ENCODE results near the gene EFCAB12.

EFCAB12 gene

DNA sequence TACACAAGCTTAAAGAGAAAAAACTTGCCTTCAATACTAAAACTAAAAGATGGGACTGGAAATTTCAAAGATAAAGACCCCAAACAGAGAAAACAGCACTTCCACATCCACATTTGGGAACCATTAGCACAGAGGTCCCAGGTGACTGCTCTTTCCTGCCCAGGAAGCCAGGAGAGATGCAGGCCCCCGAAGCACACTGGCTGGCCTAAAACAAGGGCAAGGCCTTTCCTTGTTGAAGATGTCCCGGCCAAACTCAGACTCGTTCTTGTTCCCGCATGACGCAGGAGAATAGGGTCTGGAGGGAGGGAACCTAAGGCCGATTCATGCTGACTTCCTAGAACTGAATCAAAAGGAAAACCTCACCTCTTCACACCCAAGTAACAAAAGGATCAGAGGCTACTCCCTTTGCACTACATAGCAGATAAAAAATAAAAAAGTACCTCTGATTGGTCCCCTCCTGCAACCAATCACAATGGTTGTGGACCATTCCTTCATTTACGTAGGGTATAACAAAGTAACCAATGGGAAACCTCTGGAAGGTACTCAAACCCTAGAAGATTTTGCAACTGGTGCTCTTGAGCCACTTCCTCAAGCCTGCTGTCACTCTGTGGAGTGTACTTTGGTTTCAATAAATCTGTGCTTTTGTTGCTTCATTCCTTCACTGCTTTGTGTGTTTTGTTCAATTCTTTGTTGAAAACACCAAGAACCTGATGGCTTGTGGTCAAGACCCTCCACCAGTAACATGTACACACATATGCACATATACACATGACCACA is 48.7 kb downstream of the EFCAB12 start:
- no peak overlapping the region for H3K27ac ChIP-seq

DNA sequence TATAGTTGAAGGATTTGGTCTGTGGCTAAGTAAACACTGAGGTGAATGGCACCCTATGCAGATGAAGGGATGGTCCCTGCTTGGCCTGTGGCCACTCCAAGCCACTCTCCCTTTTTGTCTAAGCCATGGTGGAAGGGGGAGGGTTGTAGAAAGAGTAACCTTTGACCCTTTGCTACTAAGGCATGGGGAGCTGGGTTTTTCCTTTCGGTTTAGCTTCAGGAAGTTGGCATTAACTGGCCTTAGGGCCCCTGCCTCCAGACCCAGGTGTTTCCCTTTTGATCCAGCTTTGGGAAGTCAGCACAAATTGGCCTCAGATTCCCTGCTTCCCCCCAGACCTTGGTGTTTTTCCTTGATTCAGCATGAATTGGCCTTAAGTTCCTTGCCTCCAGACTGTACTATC is 49.5 kb downstream of the EFCAB12 start:
- H3K27ac ChIP-seq: no peak overlapping the region
- no peak for TF ChIP-seq ZFX (IDR thresholded peaks at IDR 0.05)
- TF ChIP-seq, protein P1, sequence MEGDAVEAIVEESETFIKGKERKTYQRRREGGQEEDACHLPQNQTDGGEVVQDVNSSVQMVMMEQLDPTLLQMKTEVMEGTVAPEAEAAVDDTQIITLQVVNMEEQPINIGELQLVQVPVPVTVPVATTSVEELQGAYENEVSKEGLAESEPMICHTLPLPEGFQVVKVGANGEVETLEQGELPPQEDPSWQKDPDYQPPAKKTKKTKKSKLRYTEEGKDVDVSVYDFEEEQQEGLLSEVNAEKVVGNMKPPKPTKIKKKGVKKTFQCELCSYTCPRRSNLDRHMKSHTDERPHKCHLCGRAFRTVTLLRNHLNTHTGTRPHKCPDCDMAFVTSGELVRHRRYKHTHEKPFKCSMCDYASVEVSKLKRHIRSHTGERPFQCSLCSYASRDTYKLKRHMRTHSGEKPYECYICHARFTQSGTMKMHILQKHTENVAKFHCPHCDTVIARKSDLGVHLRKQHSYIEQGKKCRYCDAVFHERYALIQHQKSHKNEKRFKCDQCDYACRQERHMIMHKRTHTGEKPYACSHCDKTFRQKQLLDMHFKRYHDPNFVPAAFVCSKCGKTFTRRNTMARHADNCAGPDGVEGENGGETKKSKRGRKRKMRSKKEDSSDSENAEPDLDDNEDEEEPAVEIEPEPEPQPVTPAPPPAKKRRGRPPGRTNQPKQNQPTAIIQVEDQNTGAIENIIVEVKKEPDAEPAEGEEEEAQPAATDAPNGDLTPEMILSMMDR (conservative IDR thresholded peaks at IDR 0.05): no peak

More for the DNA sequence above, 48.7 kb downstream of the EFCAB12 start:
- TF ChIP-seq ZFX (IDR thresholded peaks at IDR 0.05): no peak
- TF ChIP-seq, protein P1 (conservative IDR thresholded peaks at IDR 0.05): no peak

DNA sequence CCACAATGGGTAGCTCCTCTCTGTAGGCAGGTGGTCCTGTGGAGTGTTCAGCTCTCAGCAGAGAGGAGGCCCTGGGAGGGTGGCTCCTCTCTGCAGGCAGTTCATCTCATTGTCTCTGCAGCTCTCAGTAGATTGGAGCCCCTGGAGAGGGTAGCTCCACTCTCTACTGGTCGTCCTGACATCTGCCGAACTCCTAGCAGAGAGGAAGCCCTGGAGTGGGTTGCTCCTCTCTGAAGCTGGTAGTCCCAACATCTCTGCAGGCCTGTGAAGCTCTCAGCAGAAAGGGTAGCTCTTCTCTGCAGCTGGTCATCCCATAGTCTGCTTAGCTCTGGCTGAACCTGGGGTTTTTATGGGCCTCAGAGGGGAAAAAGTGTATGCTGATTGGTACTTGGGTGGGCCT is 50.8 kb downstream of the EFCAB12 start:
- no peak overlapping the region for H3K27ac ChIP-seq
- TF ChIP-seq, protein P1 (conservative IDR thresholded peaks at IDR 0.05): no peak
- no peak for TF ChIP-seq ZFX (IDR thresholded peaks at IDR 0.05)

DNA sequence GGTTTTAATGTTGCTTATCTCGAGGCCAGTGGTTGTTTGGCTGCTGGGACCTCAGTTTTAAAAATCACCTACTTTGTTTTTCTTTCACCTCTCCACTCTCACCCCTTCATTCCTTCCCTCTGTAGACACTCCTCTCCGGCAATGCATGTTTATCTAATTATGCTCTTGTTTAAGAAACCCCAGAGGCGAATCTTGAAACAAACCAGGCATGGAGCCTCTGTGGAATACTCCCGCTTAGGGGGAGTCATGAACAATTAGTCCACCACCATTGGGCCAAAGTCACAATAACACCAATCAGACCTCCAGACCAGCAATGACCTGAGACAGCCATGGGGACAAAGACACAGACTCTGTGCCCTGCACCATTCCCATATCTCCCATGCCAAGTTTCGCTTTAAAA is 53.3 kb downstream of the EFCAB12 start:
- no peak for TF ChIP-seq ZFX (IDR thresholded peaks at IDR 0.05)
- TF ChIP-seq, protein P1 (conservative IDR thresholded peaks at IDR 0.05): no peak
- H3K27ac ChIP-seq: no peak overlapping the region

DNA sequence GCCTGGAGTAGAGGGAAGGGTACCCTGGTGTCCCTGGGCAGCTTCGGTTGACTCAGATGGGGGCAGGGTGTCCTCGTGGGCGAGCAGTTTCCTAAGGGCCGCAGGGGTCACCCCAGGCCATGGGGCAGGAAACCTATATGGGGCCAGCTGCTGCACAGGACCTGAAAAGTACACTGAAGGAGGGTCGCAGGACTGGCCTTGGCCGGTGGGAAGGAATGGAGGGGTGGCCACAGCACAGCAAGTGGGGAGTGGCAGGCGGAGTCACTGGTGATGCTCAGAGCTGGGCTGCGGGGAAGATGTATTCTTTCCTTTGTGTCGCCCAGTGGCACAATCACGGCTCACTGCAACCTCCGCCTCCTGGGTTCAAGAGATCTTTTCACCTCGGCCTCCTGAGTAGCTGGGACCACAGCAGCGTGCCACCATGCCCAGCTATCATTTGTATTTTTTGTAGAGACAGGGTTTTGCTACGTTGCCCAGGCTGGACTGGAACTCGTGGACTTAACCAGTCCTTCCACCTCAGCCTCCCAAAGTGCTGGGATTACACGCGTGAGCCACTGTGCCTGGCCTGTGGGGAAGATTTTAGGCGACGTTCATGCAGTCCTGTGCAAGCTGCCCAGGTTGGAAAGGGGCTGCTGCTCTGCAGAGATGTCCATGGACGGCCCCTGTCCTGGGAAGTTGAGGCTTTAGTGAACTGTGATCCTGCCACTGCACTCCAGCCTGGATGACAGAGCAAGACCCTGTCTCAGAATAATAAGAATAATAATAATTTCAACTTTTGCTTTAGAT is 57.2 kb downstream of the EFCAB12 start:
- H3K27ac ChIP-seq: no peak overlapping the region
- TF ChIP-seq, protein P1 (conservative IDR thresholded peaks at IDR 0.05): no peak
- TF ChIP-seq ZFX (IDR thresholded peaks at IDR 0.05): no peak

DNA sequence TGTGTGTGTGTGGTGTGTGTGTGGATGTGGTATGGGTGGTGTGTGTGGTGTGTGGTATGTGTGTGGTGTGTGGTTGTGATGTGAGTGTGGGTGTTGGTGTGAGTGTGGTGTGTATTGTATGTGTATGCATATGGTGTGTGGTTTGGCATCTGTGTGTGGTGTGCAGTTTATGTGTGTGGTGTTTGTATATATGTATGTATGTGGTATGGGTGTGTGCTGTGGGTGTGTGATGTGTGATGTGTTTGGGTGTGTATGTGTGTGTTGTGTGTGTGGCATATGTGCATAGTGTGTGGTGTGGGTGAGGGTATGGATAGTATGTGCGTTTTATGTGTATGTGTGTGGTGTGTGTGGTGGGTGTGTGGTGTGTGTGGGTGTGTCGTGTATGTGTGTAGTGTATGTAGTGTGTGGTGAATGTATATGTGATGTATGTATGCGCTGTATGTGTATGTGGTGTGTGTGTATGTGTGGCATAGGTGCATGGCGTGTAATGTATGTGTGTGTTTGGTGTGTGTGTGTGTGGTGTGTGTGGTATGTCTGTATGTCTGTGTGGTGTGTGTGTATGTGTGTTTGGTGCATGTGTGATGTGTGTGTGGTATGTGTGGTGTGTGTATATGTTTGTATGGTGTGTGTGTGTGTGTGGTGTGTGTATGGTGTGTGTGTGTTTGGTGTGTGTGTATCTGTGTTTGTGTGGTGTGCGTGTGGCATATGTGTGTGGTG is 58.0 kb downstream of the EFCAB12 start:
- TF ChIP-seq ZFX (IDR thresholded peaks at IDR 0.05): no peak
- TF ChIP-seq, protein P1 (conservative IDR thresholded peaks at IDR 0.05): no peak
- H3K27ac ChIP-seq: no peak overlapping the region

All from C4-2B (cell line).